ENCODE measurements around the gene PLBD2. TPM values are rescaled to one million over a fixed set of nuclear protein-coding genes. Genes with fewer than 3 reads are reported as not detected.

Gene PLBD2
- total and polyA plus RNA-seq, 4 donors: 12.1 to 31.2 (median 19.6) TPM

DNA sequence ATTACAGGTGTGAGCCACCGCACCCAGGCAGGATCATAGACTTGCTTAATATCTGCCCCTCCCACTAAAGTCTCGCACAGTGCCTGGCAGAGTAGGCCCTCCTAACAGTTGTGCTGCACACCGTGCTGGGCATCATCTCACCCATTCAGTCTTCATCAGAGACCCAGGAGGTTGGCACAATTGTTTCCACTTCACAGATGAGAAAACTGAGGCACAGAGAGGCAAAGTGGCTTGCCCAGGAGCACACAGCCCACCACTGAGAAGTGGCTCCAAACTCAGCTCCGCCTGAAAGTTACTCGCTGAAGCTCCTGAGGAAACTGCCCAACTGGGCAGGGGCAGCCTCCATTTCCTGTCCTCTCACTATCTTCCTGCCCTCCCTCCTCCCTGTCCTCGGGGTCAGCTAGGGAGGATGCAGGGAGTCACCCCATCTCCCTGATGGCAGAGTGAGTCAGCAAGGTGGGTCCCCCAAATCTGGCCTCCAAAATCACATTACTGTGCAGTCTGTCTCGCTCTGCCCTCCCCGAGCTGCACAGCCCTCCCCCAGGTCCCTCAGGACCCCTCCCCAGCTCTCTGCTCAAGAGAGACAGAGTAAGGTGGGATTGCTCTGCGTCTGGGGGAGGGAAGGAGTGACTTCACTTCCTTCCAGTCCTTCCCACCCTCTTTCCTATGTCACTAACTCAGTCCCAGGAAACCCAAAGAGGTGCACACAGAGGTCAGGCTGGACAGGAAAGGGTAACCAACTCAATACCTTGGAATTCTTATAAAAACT lies 29.2 kb upstream of the PLBD2 start:
- Histone ChIP-seq H3K27ac (ENCODE audit: low read depth in 1 of 2, low read length in 2 of 2) (no peak overlapping the region), H3K9ac (ENCODE audit: low read depth in 1 of 2, low read length in 2 of 2) (no peak overlapping the region)

DNA sequence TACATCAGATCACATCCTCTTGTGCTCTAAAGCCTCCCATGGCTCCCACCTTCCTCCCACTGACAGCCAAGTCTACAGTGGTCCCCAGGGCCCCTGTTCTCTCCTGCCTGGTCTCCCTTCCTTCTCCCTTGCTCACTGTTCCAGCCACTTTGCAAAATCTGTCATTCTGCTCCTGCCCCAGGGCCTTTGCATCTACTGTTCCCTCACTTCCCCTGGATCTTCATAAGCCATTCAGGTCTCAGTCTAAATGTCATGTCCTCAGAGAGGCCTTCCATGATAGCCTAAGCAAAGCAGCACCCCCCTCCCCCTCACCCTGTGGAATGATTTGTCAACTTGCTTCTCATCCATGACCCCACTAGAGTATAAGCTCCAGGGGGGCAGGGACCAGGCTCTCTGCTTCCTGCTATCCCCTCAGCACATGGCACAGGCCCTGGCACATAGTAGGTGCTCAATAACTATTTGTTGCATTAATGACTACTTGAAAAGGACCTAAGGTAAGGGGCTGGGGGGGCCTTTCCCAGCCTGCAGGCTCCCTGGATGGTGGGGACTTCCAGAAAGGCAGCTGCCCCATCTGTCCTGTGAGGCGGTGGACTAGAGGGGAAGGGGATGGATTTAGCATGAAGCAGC lies 28.5 kb upstream of the PLBD2 start:
- H3K4me3 ChIP-seq (ENCODE audit: low read depth in 1 of 3, low read length in 3 of 3): no peak overlapping the region
- H3K27ac ChIP-seq (ENCODE audit: low read depth in 1 of 2, low read length in 2 of 2): no peak overlapping the region
- H3K27me3 ChIP-seq (ENCODE audit: control insufficient read depth in 4 of 4, insufficient read depth in 4 of 4, low read length in 3 of 4): no peaks in the 10 kb centered on the region
- H3K36me3 ChIP-seq (ENCODE audit: control insufficient read depth in 4 of 4, insufficient read depth in 3 of 4, low read depth in 1 of 4, low read length in 3 of 4): peaks cover 0 to 13% (median 5%) of the 10 kb centered on the region in 4 donors
- DNase-seq (ENCODE audit: low spot score): no peak
- no peak overlapping the region for H3K9ac ChIP-seq (ENCODE audit: low read depth in 1 of 2, low read length in 2 of 2)
- H3K4me1 ChIP-seq (ENCODE audit: control insufficient read depth in 4 of 4, insufficient read depth in 4 of 4, low read length in 3 of 4): peaks cover 0 to 18% (median 8%) of the 10 kb centered on the region in 4 donors
- TF ChIP-seq JUND (IDR thresholded peaks at IDR 0.05) (no peak), YY1 (IDR thresholded peaks at IDR 0.05) (no peak), TAF1 (conservative IDR thresholded peaks at IDR 0.05) (no peak), NR2F2 (IDR thresholded peaks at IDR 0.05) (no peak), SP1 (IDR thresholded peaks at IDR 0.05) (no peak), GABPA (IDR thresholded peaks at IDR 0.05 in 1 of 2, conservative IDR thresholded peaks at IDR 0.05 in 1 of 2) (no peak), RAD21 (IDR thresholded peaks at IDR 0.05) (no peak), HNF4G (IDR thresholded peaks at IDR 0.05) (no peak), FOXA1 (IDR thresholded peaks at IDR 0.05) (no peak), RXRA (IDR thresholded peaks at IDR 0.05) (no peak), HNF4A (conservative IDR thresholded peaks at IDR 0.05) (no peak), EGR1 (IDR thresholded peaks at IDR 0.05; ENCODE audit: low read depth in 2 of 2) (no peak)
- TF ChIP-seq, protein P1, sequence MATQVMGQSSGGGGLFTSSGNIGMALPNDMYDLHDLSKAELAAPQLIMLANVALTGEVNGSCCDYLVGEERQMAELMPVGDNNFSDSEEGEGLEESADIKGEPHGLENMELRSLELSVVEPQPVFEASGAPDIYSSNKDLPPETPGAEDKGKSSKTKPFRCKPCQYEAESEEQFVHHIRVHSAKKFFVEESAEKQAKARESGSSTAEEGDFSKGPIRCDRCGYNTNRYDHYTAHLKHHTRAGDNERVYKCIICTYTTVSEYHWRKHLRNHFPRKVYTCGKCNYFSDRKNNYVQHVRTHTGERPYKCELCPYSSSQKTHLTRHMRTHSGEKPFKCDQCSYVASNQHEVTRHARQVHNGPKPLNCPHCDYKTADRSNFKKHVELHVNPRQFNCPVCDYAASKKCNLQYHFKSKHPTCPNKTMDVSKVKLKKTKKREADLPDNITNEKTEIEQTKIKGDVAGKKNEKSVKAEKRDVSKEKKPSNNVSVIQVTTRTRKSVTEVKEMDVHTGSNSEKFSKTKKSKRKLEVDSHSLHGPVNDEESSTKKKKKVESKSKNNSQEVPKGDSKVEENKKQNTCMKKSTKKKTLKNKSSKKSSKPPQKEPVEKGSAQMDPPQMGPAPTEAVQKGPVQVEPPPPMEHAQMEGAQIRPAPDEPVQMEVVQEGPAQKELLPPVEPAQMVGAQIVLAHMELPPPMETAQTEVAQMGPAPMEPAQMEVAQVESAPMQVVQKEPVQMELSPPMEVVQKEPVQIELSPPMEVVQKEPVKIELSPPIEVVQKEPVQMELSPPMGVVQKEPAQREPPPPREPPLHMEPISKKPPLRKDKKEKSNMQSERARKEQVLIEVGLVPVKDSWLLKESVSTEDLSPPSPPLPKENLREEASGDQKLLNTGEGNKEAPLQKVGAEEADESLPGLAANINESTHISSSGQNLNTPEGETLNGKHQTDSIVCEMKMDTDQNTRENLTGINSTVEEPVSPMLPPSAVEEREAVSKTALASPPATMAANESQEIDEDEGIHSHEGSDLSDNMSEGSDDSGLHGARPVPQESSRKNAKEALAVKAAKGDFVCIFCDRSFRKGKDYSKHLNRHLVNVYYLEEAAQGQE (IDR thresholded peaks at IDR 0.05): no peak
- TF ChIP-seq, protein P2, sequence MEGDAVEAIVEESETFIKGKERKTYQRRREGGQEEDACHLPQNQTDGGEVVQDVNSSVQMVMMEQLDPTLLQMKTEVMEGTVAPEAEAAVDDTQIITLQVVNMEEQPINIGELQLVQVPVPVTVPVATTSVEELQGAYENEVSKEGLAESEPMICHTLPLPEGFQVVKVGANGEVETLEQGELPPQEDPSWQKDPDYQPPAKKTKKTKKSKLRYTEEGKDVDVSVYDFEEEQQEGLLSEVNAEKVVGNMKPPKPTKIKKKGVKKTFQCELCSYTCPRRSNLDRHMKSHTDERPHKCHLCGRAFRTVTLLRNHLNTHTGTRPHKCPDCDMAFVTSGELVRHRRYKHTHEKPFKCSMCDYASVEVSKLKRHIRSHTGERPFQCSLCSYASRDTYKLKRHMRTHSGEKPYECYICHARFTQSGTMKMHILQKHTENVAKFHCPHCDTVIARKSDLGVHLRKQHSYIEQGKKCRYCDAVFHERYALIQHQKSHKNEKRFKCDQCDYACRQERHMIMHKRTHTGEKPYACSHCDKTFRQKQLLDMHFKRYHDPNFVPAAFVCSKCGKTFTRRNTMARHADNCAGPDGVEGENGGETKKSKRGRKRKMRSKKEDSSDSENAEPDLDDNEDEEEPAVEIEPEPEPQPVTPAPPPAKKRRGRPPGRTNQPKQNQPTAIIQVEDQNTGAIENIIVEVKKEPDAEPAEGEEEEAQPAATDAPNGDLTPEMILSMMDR (IDR thresholded peaks at IDR 0.05; ENCODE audit: low read depth, low read length, missing input control): no peak
- TF ChIP-seq, protein P3, sequence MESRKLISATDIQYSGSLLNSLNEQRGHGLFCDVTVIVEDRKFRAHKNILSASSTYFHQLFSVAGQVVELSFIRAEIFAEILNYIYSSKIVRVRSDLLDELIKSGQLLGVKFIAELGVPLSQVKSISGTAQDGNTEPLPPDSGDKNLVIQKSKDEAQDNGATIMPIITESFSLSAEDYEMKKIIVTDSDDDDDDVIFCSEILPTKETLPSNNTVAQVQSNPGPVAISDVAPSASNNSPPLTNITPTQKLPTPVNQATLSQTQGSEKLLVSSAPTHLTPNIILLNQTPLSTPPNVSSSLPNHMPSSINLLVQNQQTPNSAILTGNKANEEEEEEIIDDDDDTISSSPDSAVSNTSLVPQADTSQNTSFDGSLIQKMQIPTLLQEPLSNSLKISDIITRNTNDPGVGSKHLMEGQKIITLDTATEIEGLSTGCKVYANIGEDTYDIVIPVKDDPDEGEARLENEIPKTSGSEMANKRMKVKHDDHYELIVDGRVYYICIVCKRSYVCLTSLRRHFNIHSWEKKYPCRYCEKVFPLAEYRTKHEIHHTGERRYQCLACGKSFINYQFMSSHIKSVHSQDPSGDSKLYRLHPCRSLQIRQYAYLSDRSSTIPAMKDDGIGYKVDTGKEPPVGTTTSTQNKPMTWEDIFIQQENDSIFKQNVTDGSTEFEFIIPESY (IDR thresholded peaks at IDR 0.05): no peak
- 100% methylated on average over 1 of the region's 1 CpG for WGBS
- no peaks in the 10 kb centered on the region for H3K9me3 ChIP-seq (ENCODE audit: control insufficient read depth in 4 of 4, low read length in 3 of 4)

More for the DNA sequence above, 29.2 kb upstream of the PLBD2 start:
- H3K4me3 ChIP-seq (ENCODE audit: low read depth in 1 of 3, low read length in 3 of 3): no peak overlapping the region
- H3K36me3 ChIP-seq (ENCODE audit: control insufficient read depth in 4 of 4, insufficient read depth in 3 of 4, low read depth in 1 of 4, low read length in 3 of 4): peaks cover 0 to 13% (median 5%) of the 10 kb centered on the region in 4 donors
- DNase-seq (ENCODE audit: low spot score): no peak
- WGBS: 89% methylated on average over 9 of the region's 9 CpGs
- TF ChIP-seq RXRA (IDR thresholded peaks at IDR 0.05) (no peak), HNF4G (IDR thresholded peaks at IDR 0.05) (no peak), NR2F2 (IDR thresholded peaks at IDR 0.05) (no peak), HNF4A (conservative IDR thresholded peaks at IDR 0.05) (no peak)
- no peaks in the 10 kb centered on the region for H3K27me3 ChIP-seq (ENCODE audit: control insufficient read depth in 4 of 4, insufficient read depth in 4 of 4, low read length in 3 of 4)
- no peaks in the 10 kb centered on the region for H3K9me3 ChIP-seq (ENCODE audit: control insufficient read depth in 4 of 4, low read length in 3 of 4)
- H3K4me1 ChIP-seq (ENCODE audit: control insufficient read depth in 4 of 4, insufficient read depth in 4 of 4, low read length in 3 of 4): peaks cover 0 to 13% (median 4%) of the 10 kb centered on the region in 4 donors
